22Rv1 (cell line): Measurements from ENCODE around the gene PFKFB3.

ENCODE experiments used
- H3K27ac ChIP-seq: fragments of 450-650 bp; 2 replicates; pipeline ENCODE4 v1.5.1; 2017
- ZFX ChIP-seq: fragments of 450-650 bp; IDR thresholded peaks from 2 replicates; pipeline ENCODE4 v1.6.1; 2017; ENCODE audit warnings: antibody characterized with exemption, borderline replicate concordance
- TF ChIP-seq, protein P1 (sequence below): fragments of 450-650 bp; IDR thresholded peaks from 2 replicates; pipeline ENCODE4 v1.5.1; 2017; ENCODE audit warnings: mild to moderate bottlenecking

PFKFB3 gene

DNA sequence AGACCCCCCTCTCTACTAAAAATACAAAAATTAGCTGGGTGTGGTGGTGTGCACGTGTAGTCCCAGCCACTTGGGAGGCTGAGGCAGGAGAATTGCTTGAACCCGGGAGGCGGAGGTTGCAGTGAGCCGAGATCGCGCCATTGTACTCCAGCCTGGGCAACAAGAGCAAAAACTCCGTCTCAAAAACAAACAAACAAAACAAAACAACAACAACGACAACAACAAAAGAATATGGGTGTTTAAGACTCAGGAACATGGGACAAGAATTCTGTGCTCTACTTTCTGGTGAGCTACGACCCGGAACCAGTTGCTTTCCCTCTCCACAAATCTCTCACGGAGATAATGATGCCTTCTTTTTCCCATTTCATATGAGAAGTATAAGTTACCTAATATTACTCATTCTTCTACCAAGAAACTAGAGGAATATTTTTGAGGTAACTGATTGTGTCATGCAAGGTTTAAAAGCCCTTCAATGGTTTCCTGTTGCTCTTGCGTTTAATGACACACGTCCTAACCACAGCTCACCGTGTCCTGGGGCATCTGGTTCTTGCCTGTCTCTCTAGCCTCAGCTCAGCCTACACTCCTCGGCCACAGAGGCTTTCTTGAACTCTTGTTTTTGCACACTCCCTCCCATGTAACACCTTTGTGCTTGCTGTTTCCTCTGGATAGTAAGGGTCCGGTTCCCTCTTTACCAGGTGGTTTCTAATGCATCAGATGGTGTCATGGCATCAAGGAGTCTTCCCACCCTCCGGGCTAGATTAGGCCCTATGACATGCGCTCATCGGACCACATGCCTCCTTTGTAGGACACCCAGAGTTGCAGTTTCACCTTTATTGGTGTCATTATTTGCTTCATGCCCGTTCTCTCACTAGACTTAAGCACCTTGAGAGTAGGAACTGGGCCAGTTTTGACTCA lies 67.5 kb downstream of the PFKFB3 start:
- no peak overlapping the region for H3K27ac ChIP-seq
- TF ChIP-seq, protein P1, sequence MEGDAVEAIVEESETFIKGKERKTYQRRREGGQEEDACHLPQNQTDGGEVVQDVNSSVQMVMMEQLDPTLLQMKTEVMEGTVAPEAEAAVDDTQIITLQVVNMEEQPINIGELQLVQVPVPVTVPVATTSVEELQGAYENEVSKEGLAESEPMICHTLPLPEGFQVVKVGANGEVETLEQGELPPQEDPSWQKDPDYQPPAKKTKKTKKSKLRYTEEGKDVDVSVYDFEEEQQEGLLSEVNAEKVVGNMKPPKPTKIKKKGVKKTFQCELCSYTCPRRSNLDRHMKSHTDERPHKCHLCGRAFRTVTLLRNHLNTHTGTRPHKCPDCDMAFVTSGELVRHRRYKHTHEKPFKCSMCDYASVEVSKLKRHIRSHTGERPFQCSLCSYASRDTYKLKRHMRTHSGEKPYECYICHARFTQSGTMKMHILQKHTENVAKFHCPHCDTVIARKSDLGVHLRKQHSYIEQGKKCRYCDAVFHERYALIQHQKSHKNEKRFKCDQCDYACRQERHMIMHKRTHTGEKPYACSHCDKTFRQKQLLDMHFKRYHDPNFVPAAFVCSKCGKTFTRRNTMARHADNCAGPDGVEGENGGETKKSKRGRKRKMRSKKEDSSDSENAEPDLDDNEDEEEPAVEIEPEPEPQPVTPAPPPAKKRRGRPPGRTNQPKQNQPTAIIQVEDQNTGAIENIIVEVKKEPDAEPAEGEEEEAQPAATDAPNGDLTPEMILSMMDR, result no peak
- TF ChIP-seq ZFX, result no peak

DNA sequence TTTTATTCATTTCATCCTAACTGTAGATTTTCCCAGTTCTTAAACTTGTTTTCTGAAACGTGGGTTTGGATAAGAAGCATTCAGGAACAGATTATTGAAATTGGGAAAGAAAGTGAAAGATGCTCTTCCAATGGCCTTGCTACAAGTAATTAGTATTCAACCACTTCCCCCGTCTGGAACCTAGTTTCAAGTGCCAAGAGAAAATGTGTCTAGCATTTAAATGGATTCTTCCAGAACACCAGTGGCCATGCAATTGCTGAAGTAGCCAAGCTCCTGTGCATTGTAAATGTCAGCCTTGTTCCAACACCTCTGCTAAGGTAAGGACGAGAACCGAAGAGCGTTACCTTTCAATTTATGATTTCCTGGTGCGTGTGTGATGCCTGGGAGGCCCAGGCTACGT lies 68.2 kb downstream of the PFKFB3 start:
- no peak overlapping the region for H3K27ac ChIP-seq
- TF ChIP-seq, protein P1, result no peak

DNA sequence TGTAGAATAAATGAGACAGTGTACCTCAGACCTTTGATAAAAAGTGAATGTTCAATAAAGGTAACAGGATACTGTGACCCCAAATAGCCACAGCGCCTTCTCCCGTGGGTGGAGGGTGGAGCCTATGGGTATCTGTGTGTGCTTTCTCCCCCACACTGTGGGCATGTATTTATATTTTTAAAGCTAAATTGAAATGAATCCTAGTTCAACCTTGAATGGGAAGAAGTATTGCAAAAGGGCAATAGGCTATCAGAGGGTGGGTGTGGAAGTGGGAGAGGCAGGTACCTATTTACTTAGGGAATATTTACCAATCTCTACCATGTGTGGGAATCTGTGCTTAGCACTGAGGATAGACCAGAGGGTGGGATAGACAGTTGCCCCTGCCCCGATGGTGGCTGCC lies 68.9 kb downstream of the PFKFB3 start:
- no peak overlapping the region for H3K27ac ChIP-seq
- TF ChIP-seq, protein P1, result no peak
- TF ChIP-seq ZFX, result no peak

DNA sequence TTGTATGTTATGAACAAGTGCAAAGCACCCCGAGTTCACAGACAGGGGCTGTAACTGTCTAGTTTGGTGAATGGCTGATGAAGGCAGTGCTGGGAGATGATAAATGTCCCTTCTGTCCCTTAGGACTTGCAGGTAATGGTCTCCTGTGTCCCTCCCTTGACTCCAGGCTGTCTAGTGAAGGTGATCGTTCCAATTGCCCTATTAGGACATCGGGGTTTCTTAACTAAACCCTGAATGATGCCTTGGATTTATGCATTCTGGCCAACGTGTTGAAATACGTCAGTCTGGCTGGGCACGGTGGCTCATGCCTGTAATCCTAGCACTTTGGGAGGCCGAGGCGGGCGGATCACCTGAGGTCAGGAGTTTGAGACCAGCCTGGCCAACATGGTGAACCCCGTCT lies 69.4 kb downstream of the PFKFB3 start:
- H3K27ac ChIP-seq, result no peak overlapping the region
- TF ChIP-seq, protein P1, result no peak
- no peak for TF ChIP-seq ZFX

- no peak overlapping the region for H3K27ac ChIP-seq
- TF ChIP-seq, protein P1, result no peak
- no peak for TF ChIP-seq ZFX
Observed at GRCh38 chr10:6273351-6273750, 70.6 kb downstream of the PFKFB3 start.

DNA sequence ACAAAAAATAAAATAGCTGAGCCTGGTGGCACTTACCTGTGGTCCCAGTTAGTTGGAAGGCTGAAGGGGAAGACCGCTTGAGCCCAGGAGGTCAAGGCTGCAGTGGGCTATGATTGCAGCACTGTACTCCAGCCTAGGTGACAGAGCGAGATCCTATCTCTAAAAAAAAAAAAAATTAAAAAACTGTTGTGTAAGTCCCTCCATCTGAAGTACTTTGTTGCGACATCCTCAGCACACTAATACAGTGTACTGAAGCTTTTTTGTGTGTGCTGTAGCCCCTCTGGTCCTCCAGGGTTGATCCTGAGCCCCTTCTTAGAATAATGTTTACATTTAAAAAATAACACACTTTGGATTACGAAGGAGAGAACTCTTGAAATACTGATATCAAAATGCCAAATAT lies 71.3 kb downstream of the PFKFB3 start:
- no peak overlapping the region for H3K27ac ChIP-seq

DNA sequence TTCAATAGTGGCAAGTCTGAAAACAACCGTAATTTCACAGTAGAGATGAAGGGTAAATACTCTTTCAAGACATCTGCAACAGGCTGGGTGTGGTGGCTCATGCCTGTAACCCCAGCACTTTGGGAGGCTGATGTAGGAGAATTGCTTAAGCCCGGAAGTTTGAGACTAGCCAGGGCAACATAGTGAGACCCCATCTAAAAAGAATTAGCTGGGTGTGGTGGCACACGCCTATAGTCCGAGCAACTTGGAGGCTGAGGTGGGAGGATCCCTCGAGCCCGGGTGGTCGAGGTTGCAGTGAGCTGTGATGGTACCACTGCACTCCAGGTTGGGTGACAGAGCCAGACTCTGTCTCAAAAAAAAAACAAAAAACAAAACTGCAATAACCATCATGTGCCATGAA lies 71.8 kb downstream of the PFKFB3 start:
- H3K27ac ChIP-seq, result no peak overlapping the region
- no peak for TF ChIP-seq ZFX
- TF ChIP-seq, protein P1, result no peak

More for the DNA sequence above, 71.3 kb downstream of the PFKFB3 start:
- TF ChIP-seq, protein P1, result no peak
- no peak for TF ChIP-seq ZFX
